ENCODE data around the gene NCOA7.

The NCOA7 gene

DNA sequence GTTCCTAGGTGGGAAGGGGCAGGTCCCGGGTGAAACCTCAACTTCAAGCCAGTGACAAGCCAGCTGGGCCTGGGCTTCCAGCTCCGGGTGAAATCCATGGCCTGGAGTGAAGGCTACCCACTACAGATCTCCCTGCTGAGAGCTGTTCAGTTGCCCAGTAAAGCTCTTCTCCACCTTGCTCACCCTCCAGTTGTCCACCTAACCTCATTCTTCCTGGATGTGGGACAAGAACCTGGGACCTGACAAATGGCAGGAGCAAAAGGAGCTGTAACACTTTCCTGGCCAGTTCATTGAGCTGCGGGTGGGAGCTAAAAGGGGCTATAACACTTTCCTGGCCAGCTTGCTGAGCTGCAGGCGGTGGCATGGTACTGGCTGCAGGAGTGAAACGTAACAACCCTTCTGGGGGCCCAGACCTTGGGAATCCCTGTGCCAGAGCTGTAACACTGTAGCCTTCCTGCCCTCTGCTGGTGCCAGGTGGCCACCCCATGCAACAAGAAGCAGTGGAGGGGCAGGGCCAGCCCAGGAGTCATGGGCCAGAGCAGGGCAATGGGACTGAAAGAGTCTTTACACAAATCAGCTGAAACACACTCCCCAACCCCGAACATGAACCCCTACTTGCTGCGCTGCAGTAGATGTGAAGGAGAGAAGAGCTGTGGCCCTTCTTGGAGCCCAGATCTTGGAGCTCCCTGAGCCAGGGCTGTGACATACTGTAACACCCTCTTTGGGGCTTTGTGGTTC lies 162.2 kb downstream of the NCOA7 start:
- DNase-seq (ENCODE audit: low read depth), result peak; percentile 30
- no peak overlapping the region for H3K4me3 ChIP-seq (ENCODE audit: low read length)
- TF ChIP-seq, protein P1, sequence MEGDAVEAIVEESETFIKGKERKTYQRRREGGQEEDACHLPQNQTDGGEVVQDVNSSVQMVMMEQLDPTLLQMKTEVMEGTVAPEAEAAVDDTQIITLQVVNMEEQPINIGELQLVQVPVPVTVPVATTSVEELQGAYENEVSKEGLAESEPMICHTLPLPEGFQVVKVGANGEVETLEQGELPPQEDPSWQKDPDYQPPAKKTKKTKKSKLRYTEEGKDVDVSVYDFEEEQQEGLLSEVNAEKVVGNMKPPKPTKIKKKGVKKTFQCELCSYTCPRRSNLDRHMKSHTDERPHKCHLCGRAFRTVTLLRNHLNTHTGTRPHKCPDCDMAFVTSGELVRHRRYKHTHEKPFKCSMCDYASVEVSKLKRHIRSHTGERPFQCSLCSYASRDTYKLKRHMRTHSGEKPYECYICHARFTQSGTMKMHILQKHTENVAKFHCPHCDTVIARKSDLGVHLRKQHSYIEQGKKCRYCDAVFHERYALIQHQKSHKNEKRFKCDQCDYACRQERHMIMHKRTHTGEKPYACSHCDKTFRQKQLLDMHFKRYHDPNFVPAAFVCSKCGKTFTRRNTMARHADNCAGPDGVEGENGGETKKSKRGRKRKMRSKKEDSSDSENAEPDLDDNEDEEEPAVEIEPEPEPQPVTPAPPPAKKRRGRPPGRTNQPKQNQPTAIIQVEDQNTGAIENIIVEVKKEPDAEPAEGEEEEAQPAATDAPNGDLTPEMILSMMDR (conservative IDR thresholded peaks at IDR 0.05; ENCODE audit: low read length), result peak; percentile 53

GRCh38 chr6:125953502-125953875 lies 162.7 kb downstream of the NCOA7 start:
- no peak for DNase-seq (ENCODE audit: low read depth)
- no peak overlapping the region for H3K4me3 ChIP-seq (ENCODE audit: low read length)
- TF ChIP-seq, protein P1 (conservative IDR thresholded peaks at IDR 0.05; ENCODE audit: low read length), result no peak

- no peak overlapping the region for H3K4me3 ChIP-seq (ENCODE audit: low read length)
- DNase-seq (ENCODE audit: low read depth), result no peak
- TF ChIP-seq, protein P1 (conservative IDR thresholded peaks at IDR 0.05; ENCODE audit: low read length), result no peak
These were observed 164.1 kb downstream of the NCOA7 start for GRCh38 chr6:125954735-125955339.

GRCh38 chr6:125955973-125956372 lies 165.2 kb downstream of the NCOA7 start:
- no peak for DNase-seq (ENCODE audit: low read depth)
- TF ChIP-seq, protein P1 (conservative IDR thresholded peaks at IDR 0.05; ENCODE audit: low read length), result no peak
- no peak overlapping the region; the same call in 1 of the 2 replicates for H3K4me3 ChIP-seq (ENCODE audit: low read length)

DNA sequence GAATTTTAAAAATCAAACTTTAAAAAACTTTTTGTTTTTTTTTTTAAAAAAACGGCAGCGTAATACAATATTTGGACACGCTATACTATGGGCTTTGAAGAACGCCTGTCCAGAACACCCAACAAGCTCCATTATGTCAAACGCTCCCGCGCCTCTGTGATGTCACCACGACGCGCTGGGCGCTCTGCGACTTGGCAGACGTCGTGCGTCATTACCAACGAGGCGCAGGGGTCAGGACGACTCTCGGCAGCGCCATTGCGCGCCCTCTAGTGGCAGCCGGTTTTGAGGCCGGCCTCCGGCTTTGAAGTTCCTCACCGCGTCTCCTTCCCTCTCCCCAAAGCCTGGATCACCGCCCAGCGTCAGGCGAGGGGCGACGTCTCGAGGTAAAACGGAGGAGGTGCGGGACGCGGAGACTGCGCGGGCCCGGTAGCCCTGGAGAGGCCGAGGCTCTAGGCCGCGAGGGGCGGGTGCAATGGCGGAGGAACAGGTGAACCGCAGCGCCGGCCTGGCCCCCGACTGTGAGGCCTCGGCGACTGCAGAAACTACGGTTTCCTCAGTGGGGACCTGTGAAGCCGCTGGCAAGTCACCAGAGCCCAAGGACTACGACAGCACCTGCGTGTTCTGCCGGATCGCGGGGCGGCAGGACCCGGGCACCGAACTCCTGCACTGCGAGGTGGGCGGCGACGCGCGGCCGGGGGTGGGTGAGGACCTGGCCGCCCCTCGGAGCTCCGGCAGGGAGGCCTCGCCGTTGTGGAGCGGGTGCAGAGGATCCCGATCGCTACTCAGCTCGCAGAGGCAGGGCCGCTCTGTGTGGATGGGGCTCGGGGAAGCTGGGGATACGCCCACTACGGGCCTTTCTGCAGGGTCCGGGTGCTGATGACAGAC lies 166.0 kb downstream of the NCOA7 start, which contains the start of gene HINT3:
TSS of gene HINT3 (plus strand) at position 265 of the 885 bp plus-strand sequence. CDS start at position 473, 208 bp downstream.
- H3K4me3 ChIP-seq (ENCODE audit: low read length), result peak within 1 kb of the TSS; percentile 87
- TF ChIP-seq, protein P1 (conservative IDR thresholded peaks at IDR 0.05; ENCODE audit: low read length), result peak; percentile 89

DNA sequence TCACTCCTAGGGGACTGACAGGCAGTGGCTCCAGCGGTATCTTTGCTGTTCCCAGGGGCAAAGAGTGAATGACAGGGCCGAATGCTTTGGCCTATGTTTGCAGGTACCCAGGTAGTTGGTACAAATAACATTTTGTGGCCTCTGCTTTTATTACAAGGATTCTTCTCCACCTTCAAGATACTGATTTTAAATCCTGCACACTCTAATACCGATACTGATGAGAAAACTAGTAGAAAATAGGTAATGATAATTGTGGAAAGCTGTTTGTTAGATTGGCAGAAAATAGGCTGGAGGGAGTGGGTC lies 166.6 kb downstream of the NCOA7 start:
- TF ChIP-seq, protein P1 (conservative IDR thresholded peaks at IDR 0.05; ENCODE audit: low read length), result no peak
- DNase-seq (ENCODE audit: low read depth), result no peak
- peak overlapping the region; percentile 87 for H3K4me3 ChIP-seq (ENCODE audit: low read length)

More for the DNA sequence above, 166.0 kb downstream of the NCOA7 start, which contains the start of gene HINT3:
- DNase-seq (ENCODE audit: low read depth), result peak; percentile 93
